Effector memory CD4-positive, alpha-beta T cell (primary cell): Measurements from ENCODE around the gene RCAN1.

Experiments used
- DNase-seq, 3 donors: peaks; one replicate each; pipeline ENCODE4 v3.0.0-alpha.2; 2020
- H3K27ac ChIP-seq: 2 replicates; pipeline ENCODE4 v1.7.0; 2013; ENCODE audit warnings: mild to moderate bottlenecking, low read length, moderate library complexity; ENCODE audit not compliant: insufficient read depth, poor library complexity, severe bottlenecking
- H3K27me3 ChIP-seq: replicated peaks from 2 replicates; pipeline ENCODE4 v1.7.0; 2013; ENCODE audit warnings: mild to moderate bottlenecking, low read length; ENCODE audit not compliant: insufficient read depth, control insufficient read depth, poor library complexity, severe bottlenecking
- H3K36me3 ChIP-seq: 2 replicates; pipeline ENCODE4 v1.7.0; 2013; ENCODE audit warnings: mild to moderate bottlenecking, low read length, moderate library complexity; ENCODE audit not compliant: control insufficient read depth, insufficient read depth
- H3K4me1 ChIP-seq: 2 replicates; pipeline ENCODE4 v1.7.0; 2013; ENCODE audit warnings: low read length, mild to moderate bottlenecking; ENCODE audit not compliant: control insufficient read depth, insufficient read depth, poor library complexity, severe bottlenecking
- H3K4me3 ChIP-seq: 2 replicates; pipeline ENCODE4 v1.7.0; 2013; ENCODE audit warnings: low read length, low read depth, mild to moderate bottlenecking; ENCODE audit not compliant: insufficient read depth, poor library complexity, severe bottlenecking
- H3K9me3 ChIP-seq: 2 replicates; pipeline ENCODE4 v1.7.0; 2013; ENCODE audit warnings: mild to moderate bottlenecking, low read length, moderate library complexity; ENCODE audit not compliant: control insufficient read depth

RCAN1 gene

DNA sequence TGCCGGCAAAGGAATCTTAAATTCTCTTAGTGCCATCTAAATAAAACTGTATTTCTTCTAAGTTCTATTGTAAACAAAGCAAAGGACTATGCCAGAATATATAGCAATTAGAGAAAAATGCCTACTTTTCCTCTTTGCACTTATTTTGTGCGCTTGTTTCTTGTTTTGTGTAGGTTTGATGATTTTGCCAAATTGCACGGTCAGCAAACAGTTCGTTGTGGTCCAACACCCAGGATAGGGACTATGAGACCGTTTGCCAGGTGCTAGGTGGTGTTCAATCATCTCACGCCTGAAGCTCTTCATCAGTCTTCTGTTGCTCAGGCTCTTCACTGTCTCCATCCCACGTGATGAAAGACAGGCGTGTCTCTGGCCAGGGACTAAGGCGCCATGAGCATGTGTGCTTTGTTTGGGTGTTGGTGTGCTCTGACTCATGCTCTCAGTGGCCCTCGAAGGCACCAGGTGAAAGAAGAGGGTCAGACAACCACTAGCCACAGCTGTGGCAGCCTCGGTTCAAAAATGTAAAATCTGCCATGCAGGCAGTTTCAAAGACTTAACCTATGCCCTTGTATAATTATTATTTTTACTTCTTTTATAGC is 66.0 kb downstream of the RCAN1 start:
- Histone ChIP-seq H3K4me1 (no peaks in the 10 kb centered on the region), H3K27ac (no peak overlapping the region), H3K27me3 (no peaks in the 10 kb centered on the region), H3K36me3 (no peaks in the 10 kb centered on the region), H3K9me3 (no peaks in the 10 kb centered on the region), H3K4me3 (no peak overlapping the region)
- no peak for DNase-seq

DNA sequence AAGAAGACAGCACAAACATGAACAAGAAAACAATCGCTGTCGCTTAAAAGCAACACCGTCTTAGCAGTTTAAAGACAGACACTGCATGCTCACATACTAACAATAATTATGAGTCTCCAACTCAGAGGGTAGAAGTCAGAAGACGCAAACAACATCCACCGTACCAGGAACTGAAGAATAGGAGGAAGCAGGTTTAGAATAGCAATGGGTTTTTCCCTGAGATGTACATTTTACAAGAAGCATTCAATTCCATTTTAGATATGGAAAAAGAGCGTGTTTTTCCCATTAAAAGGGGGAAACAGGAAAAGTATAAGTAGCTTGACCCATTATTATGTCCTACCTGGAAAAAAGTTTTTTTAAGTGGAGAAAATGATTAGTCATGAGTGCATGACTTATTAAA is 68.4 kb downstream of the RCAN1 start:
- Histone ChIP-seq H3K4me3 (no peak overlapping the region), H3K27ac (no peak overlapping the region), H3K36me3 (no peaks in the 10 kb centered on the region), H3K4me1 (no peaks in the 10 kb centered on the region), H3K27me3 (no peaks in the 10 kb centered on the region), H3K9me3 (no peaks in the 10 kb centered on the region)
- no peak for DNase-seq

DNA sequence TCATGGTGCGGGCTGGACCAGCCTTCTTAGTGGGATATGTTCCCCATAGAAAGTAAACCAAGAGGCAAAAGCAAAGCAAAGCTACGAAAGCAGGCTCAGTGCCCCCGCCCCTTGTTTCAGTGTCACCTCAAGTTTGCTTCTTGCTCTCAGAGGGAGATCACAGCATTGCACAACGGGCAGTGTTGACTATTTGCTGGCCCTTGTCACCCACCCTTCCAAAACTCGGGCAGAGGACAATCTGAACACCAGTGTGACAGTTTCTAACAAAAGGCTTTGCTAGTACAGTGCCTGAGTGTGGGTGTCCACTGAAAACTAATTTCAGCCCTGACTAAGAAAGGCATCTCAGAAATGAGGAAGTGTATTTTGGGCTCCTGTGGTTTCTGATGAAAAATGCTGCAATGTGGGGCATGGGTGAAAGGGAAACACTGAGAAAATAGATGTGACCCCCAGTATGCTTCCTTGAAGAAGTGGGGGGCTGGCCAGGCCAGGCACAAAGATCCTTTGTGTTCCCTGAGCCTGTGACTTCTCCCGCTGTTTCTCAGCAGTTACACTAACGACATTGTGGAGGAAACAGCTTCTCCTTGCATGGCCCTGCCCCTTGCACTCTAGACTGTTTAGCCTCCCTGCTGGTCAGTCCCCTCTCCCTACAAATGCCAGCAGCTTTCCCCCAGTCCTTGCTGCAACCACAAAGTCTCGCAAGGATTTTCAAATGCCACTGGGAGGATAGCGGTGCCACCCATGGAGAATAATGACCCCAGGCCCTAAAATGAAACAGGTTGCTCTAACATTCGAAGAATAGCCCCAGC is 69.6 kb downstream of the RCAN1 start:
- Histone ChIP-seq H3K4me1 (no peaks in the 10 kb centered on the region), H3K36me3 (no peaks in the 10 kb centered on the region), H3K27ac (no peak overlapping the region), H3K27me3 (no peaks in the 10 kb centered on the region), H3K9me3 (no peaks in the 10 kb centered on the region), H3K4me3 (no peak overlapping the region)
- DNase-seq = no peak

DNA sequence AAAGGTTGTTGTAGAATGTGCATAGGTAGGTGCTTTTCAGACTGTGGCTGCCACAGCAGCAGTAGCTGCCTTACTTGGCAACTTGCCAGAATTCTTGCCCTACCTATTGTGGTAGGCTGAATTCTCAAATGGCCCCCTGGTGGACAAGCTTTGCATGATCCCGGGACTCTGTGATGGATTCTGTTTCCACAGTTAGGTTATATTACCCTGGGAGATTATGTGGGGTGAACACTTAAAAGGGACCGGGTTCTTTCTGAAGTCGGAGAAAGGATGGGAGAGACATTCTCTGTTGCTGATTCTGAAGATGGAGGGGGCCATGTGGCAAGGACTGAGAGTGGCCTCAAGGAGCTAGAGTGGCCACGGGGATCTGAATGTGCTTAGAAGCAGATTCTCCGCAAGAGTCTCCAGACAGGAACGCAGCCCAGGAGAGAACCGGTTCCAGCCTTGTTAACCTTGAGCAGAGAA is 70.8 kb downstream of the RCAN1 start:
- Histone ChIP-seq H3K9me3 (no peaks in the 10 kb centered on the region), H3K4me3 (no peak overlapping the region), H3K36me3 (no peaks in the 10 kb centered on the region), H3K27me3 (no peaks in the 10 kb centered on the region), H3K4me1 (no peaks in the 10 kb centered on the region), H3K27ac (no peak overlapping the region)
- peak in 1 of 3 donors; percentile 28 for DNase-seq

DNA sequence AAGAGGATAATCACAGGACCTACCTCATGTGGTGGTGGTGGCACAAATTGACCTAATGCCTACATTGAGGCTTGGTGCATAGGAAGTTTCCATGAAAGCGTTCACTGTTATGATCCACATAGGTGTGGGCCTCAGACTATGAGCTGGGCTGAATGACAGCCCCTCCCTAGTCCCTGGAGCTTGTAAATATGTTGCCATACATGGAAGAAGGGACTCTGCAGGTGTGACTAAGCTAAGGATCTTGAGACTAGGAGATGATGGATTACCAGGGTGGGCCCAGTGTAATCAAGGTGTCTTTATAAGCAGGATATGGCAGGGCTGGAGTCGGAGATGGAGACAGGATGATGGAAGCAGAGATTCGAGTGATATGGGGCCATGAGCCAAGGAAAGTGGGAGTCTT is 71.9 kb downstream of the RCAN1 start:
- Histone ChIP-seq H3K27ac (no peak overlapping the region), H3K4me3 (no peak overlapping the region), H3K9me3 (no peaks in the 10 kb centered on the region), H3K27me3 (no peaks in the 10 kb centered on the region), H3K4me1 (no peaks in the 10 kb centered on the region), H3K36me3 (no peaks in the 10 kb centered on the region)
- DNase-seq = no peak

DNA sequence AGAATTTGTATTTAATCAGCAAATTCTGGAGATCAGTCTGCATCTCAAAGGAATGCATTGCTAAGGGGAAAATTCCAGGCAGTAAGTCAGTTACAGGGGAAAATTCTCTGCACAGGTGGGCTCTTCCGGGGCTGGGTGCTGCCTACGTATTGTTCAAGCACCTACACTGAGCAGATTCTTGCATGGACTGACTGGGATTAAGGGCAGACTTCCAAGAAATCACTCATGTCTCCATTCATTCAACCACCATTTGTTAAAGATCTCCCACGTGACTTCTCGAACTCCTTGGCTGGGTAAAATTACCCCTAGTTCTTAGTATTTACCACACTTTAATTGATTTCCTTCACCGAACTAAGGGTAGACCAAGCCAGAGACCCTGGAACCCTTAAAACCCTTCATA is 74.7 kb downstream of the RCAN1 start:
- no peaks in the 10 kb centered on the region for H3K36me3 ChIP-seq

DNA sequence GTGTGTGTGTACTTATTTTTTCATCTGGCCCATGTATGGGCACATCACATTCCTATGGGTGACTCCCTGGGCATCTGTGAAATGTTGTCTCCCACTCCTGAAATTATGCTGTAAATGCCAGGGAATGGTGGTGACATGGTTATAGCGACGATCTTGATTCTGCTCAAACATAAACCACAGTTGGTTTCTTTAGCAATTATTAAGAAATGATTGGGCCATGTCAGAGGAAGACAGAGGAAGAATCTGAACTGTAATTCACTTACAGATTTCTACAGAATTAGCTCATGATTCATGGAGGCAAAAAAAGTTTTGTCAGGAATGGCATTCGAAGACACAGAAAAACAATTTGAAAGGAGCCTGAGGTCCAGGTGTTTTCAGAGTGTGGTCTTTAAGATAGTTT is 77.1 kb downstream of the RCAN1 start:
- H3K4me1 ChIP-seq = no peaks in the 10 kb centered on the region
- H3K36me3 ChIP-seq = no peaks in the 10 kb centered on the region
- no peaks in the 10 kb centered on the region for H3K9me3 ChIP-seq
- no peak for DNase-seq
- H3K27ac ChIP-seq = no peak overlapping the region
- H3K27me3 ChIP-seq = no peaks in the 10 kb centered on the region
- no peak overlapping the region for H3K4me3 ChIP-seq

More for the DNA sequence above, 74.7 kb downstream of the RCAN1 start:
- no peaks in the 10 kb centered on the region for H3K9me3 ChIP-seq
- DNase-seq = no peak
- no peak overlapping the region for H3K4me3 ChIP-seq
- H3K4me1 ChIP-seq = no peaks in the 10 kb centered on the region
- no peak overlapping the region for H3K27ac ChIP-seq
- no peaks in the 10 kb centered on the region for H3K27me3 ChIP-seq

DNA sequence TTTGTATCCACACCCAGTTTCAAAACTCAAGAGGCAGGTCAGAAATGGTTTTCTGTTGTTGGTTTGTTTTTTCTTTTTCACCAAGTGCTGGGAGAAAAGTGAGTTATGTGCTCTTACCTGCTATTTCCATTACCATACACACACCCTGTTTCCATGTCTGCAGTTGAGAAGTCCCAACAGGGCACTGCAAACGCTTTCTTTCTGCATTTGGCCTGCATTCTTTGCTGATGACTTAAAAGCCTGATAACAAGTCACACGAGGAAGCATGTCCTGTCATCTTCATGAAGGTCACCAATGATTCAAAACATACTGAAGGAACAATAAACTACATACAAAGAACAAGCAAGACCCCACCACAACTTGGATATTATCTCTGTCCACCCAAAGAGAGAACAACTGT is 78.1 kb downstream of the RCAN1 start:
- no peaks in the 10 kb centered on the region for H3K27me3 ChIP-seq
- no peak overlapping the region for H3K4me3 ChIP-seq
- H3K9me3 ChIP-seq = no peaks in the 10 kb centered on the region
- H3K36me3 ChIP-seq = no peaks in the 10 kb centered on the region
- H3K27ac ChIP-seq = no peak overlapping the region
- DNase-seq = no peak
- no peaks in the 10 kb centered on the region for H3K4me1 ChIP-seq

DNA sequence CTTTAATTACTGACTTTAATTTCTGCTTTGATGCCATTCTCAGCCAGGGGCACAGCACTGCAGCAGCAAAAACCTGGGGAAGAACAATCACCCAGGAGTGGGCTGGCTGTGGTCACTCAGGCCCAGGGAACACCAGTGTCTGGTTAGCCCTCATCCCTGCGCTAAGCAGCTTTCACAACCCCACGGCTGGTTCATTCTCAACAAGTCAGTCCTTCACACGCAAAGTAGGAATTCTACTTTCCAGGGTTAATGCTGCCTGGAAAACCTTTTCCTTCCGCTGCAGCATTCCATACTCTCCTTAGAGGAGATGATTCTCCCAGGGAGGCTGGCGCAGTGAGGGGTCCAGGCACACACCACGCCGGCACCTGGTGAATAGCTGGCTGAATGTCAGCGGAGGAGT is 78.6 kb downstream of the RCAN1 start:
- Histone ChIP-seq H3K4me1 (no peaks in the 10 kb centered on the region), H3K36me3 (no peaks in the 10 kb centered on the region), H3K27ac (no peak overlapping the region), H3K4me3 (no peak overlapping the region), H3K9me3 (no peaks in the 10 kb centered on the region), H3K27me3 (no peaks in the 10 kb centered on the region)
- no peak for DNase-seq

DNA sequence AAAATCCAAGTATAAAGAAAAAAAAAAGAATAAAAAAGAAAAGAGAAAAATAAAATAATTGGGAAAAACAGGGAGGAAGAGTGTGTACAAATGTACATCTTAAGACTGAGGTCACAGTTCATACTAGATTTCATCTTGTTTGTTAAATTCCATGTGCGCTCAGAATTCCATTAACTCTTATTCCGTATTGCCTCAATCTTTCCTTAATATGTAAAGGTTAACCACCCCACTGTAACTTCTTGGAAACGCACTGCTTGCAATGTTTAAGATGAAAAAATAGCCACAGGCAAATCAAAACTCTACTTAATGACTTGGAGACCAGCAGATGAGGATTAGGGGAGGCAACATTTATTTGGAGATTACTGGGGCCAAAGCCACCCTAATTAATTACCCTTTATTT is 79.0 kb downstream of the RCAN1 start:
- no peaks in the 10 kb centered on the region for H3K4me1 ChIP-seq
- H3K4me3 ChIP-seq = no peak overlapping the region
- no peak for DNase-seq
- no peaks in the 10 kb centered on the region for H3K27me3 ChIP-seq
- no peaks in the 10 kb centered on the region for H3K9me3 ChIP-seq
- H3K36me3 ChIP-seq = no peaks in the 10 kb centered on the region
- H3K27ac ChIP-seq = no peak overlapping the region
